HepG2 (cell line): Measurements from ENCODE around the gene PPP2R5C. TPM values are rescaled to one million over a fixed set of nuclear protein-coding genes. Genes with fewer than 3 reads are reported as not detected.

ENCODE experiments used
- GMEB1 ChIP-seq: sonication (generic); formaldehyde crosslinking; IDR thresholded peaks from 2 replicates; pipeline ENCODE4 v1.5.1; 2020; ENCODE audit warnings: missing genetic modification reagents, mild to moderate bottlenecking, borderline replicate concordance
- MXD4 ChIP-seq: IDR thresholded peaks from 2 replicates; pipeline ENCODE4 v1.6.1; 2016; ENCODE audit warnings: mild to moderate bottlenecking, missing biosample characterization, missing genetic modification reagents
- NFAT5 ChIP-seq: sonication (generic); formaldehyde crosslinking; IDR thresholded peaks from 2 replicates; pipeline ENCODE4 v1.4.0; 2020; ENCODE audit warnings: missing genetic modification reagents
- RARG ChIP-seq: sonication (generic); formaldehyde crosslinking; IDR thresholded peaks from 2 replicates; pipeline ENCODE4 v1.4.0; 2020; ENCODE audit warnings: low read depth, mild to moderate bottlenecking, missing genetic modification reagents
- THAP9 ChIP-seq: sonication (generic); formaldehyde crosslinking; IDR thresholded peaks from 2 replicates; pipeline ENCODE4; 2020; ENCODE audit warnings: missing genetic modification reagents, mild to moderate bottlenecking, borderline replicate concordance
- ZNF318 ChIP-seq: sonication (generic); formaldehyde crosslinking; IDR thresholded peaks from 2 replicates; pipeline ENCODE4 v1.4.0; 2020; ENCODE audit warnings: mild to moderate bottlenecking, missing genetic modification reagents
- ZNF784 ChIP-seq: sonication (generic); formaldehyde crosslinking; IDR thresholded peaks from 2 replicates; pipeline ENCODE4 v1.5.1; 2020; ENCODE audit warnings: missing genetic modification reagents, mild to moderate bottlenecking, borderline replicate concordance
- polyA plus RNA-seq, 8 experiments: library from polyadenylated mRNA; depleted of rRNA in 3 of 8; stranded (reverse) in 7 of 8; unstranded in 1 of 8; fragments of >200 nt; fragmentation: Illumina TruSeq in 4 of 8; extraction: Trizol in 4 of 8; gene quantifications; 2 replicates each; pipeline versions ENCODE4 v1.2.1 to v1.2.3, GENCODE V29; 2011 to 2016; ENCODE audit warnings: low read depth in 4 of 8, missing spikeins in 1 of 8, mixed read lengths in 1 of 8; ENCODE audit not compliant: insufficient read depth in 1 of 8
- total RNA-seq, 5 experiments: library from RNA; depleted of rRNA; stranded (reverse); fragments of >200 nt; fragmentation: Illumina TruSeq; extraction: Trizol; gene quantifications; 2 replicates each; pipeline ENCODE4 v1.2.3, GENCODE V29; 2016; ENCODE audit warnings: low read depth in 1 of 5

PPP2R5C gene
- total and polyA plus RNA-seq, 2 of the 13 experiments (the other 11 are each of a cell fraction or from before 2014, with no cell fraction given): 74.3 to 78.5 TPM

GRCh38 chr14:101761032-101761880 is at the start of gene PPP2R5C (continued):
- TF ChIP-seq THAP9 (CRISPR knock-in tag) (0 out of 2 replicates have a peak, but pooled peaks have one; percentile 23), RARG (CRISPR knock-in tag) (no peak), NFAT5 (CRISPR knock-in tag) (no peak), ZNF784 (CRISPR knock-in tag) (no peak), GMEB1 (CRISPR knock-in tag) (peak; percentile 71), MXD4 (CRISPR knock-in tag) (peak; percentile 56; the same call in 1 of the 2 replicates), ZNF318 (CRISPR knock-in tag) (no peak)
